ENCODE measurements around the gene ATG16L1.

DNA sequence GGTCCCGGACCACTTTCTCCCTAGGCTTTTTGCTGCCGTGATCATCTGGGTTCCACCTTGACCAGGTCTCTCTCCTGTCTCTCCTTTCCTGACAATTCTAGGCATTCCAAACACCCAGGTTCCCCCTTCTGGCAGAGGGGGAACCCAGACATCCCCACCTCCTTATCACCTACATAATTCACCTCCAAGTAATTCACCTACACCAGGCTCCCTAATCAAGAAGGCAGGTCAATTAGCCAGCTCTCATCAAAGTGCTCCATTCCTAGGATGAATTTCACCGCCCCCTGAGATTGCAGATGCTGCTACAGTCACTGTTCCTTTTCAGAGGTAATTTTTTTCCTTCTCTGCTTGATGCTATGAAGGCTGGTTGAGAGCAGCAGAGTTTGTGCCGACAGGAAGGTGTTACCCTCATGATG is 42.3 kb upstream of the ATG16L1 start:
- TF ChIP-seq POLR2AphosphoS5 (IDR thresholded peaks at IDR 0.05; ENCODE audit: insufficient read depth, low read depth, low read length) (no peak), CTCF (IDR thresholded peaks at IDR 0.05; ENCODE audit: extremely low read depth in 1 of 2, insufficient read depth in 1 of 2, low read depth in 1 of 2, low read length in 2 of 2) (no peak), POLR2A (IDR thresholded peaks at IDR 0.05; ENCODE audit: low read depth, low read length) (no peak)
